Ishikawa (cell line): ENCODE data around the gene SNRPB.
A peak's percentile ranks its signal among the peaks of the same experiment; 100 is the strongest.

Experiments
- CEBPB ChIP-seq: IDR thresholded peaks from 2 replicates; pipeline ENCODE4 v1.6.1; 2012
- CREB1 ChIP-seq: IDR thresholded peaks from 2 replicates; pipeline ENCODE4 v1.6.1; 2012; ENCODE audit warnings: low read depth
- EGR1 ChIP-seq: IDR thresholded peaks from 2 replicates; pipeline ENCODE4 v1.6.1; 2012
- EP300 ChIP-seq: IDR thresholded peaks from 2 replicates; pipeline ENCODE4 v1.6.1; 2012; ENCODE audit warnings: borderline replicate concordance
- FOXM1 ChIP-seq: IDR thresholded peaks from 2 replicates; pipeline ENCODE4 v1.6.1; 2012; ENCODE audit warnings: low read depth, borderline replicate concordance
- NFIC ChIP-seq: IDR thresholded peaks from 2 replicates; pipeline ENCODE4 v1.6.1; 2012
- RAD21 ChIP-seq: IDR thresholded peaks from 2 replicates; pipeline ENCODE4 v1.6.1; 2012; ENCODE audit warnings: low read depth
- REST ChIP-seq: IDR thresholded peaks from 2 replicates; pipeline ENCODE4 v1.6.1; 2012; ENCODE audit warnings: low read depth, mild to moderate bottlenecking
- TAF1 ChIP-seq: IDR thresholded peaks from 2 replicates; pipeline ENCODE4 v1.6.1; 2012; ENCODE audit warnings: low read depth, mild to moderate bottlenecking
- TCF12 ChIP-seq: IDR thresholded peaks from 2 replicates; pipeline ENCODE4 v1.6.1; 2012; ENCODE audit warnings: low read depth
- TEAD4 ChIP-seq: IDR thresholded peaks from 2 replicates; pipeline ENCODE4 v1.6.1; 2012
- YY1 ChIP-seq: IDR thresholded peaks from 2 replicates; pipeline ENCODE4 v1.6.1; 2012; ENCODE audit warnings: low read depth
- ZBTB7A ChIP-seq: IDR thresholded peaks from 2 replicates; pipeline ENCODE4 v1.6.1; 2012; ENCODE audit warnings: low read depth
- TF ChIP-seq, protein P1 (sequence below): IDR thresholded peaks from 2 replicates; pipeline ENCODE4 v1.6.1; 2012
- TF ChIP-seq, protein P2 (sequence below): IDR thresholded peaks from 2 replicates; pipeline ENCODE4 v1.6.1; 2012

SNRPB gene

DNA sequence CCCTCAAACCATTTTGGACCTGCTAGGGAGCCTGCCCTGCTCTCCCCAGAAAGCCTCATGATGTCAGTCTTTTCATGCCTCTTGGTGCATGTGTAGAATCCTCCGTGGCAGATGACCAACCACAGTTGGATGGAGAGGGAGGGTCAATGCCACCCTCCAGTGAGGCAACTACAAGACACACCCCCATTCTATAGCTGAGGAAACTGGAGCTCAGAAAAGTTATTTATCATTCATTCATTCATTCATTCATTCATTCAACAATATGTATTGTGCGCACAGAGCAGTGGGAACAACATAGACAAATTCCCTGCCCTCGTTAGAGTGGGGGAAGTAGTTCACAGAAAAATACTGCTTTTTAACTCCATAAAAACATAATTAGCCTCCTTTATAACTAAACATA lies 16.8 kb downstream of the SNRPB start:
- TF ChIP-seq YY1 (no peak), TCF12 (no peak), EGR1 (no peak), TEAD4 (no peak), REST (no peak), TAF1 (no peak), EP300 (no peak), FOXM1 (no peak), NFIC (no peak), CEBPB (no peak), CREB1 (no peak), ZBTB7A (no peak), RAD21 (no peak)
- TF ChIP-seq, protein P1, sequence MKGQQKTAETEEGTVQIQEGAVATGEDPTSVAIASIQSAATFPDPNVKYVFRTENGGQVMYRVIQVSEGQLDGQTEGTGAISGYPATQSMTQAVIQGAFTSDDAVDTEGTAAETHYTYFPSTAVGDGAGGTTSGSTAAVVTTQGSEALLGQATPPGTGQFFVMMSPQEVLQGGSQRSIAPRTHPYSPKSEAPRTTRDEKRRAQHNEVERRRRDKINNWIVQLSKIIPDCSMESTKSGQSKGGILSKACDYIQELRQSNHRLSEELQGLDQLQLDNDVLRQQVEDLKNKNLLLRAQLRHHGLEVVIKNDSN, result no peak
- TF ChIP-seq, protein P2, sequence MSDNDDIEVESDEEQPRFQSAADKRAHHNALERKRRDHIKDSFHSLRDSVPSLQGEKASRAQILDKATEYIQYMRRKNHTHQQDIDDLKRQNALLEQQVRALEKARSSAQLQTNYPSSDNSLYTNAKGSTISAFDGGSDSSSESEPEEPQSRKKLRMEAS, result no peak

- TF ChIP-seq RAD21 (peak; percentile 78), TEAD4 (no peak)
Observed at GRCh38 chr20:2451939-2452732, 18.5 kb downstream of the SNRPB start.

DNA sequence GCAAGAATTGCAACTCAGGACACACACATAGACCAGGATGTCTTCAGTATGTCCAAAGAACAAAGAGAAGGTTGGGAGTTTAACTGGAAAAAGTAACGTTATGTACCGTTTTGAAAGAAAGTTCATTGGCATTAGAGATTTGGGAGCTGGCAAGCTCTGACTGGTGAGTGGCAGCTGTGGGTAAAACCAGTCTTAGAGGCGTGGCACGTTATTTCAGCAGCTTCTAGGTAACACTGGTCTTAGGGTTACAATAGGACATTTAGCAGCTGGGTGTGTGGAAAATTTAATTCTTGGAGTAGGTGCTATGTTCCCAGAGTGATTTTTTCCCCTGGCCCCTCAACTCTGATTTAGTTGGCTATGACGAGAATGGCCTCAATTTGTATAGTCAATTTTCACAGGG lies 19.2 kb downstream of the SNRPB start:
- TF ChIP-seq TEAD4 (no peak), FOXM1 (no peak), YY1 (no peak), ZBTB7A (no peak), TAF1 (no peak), TCF12 (no peak), RAD21 (no peak), REST (no peak), CREB1 (no peak)
- TF ChIP-seq, protein P1, result no peak
- TF ChIP-seq, protein P2, result no peak

- TF ChIP-seq REST (no peak), ZBTB7A (no peak), TCF12 (no peak), EP300 (no peak), EGR1 (no peak), CREB1 (no peak), TEAD4 (no peak), YY1 (no peak)
- TF ChIP-seq, protein P1, result no peak
Observed at GRCh38 chr20:2449386-2449785, 21.2 kb downstream of the SNRPB start.

DNA sequence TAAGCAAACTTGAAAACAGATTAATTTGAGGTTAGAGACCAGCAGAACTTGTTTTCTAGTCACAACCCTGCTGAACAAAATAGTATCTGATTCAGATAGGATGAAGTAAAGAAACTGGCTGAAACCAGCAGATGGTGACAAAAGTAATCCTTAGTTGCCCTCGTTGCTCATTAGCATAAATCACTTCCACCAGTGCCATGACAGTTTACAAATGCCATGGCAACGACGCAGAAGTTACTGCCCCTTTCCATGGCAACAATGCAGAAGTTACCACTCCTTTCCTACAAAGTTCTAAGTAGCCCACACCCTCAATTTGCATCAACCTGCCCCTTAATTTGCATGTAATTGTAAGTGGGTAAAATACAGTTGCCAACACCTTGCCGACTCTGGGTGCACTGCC lies 23.7 kb downstream of the SNRPB start:
- no peak for TF ChIP-seq RAD21
